Upper lobe of left lung (tissue), 4 donors: ENCODE measurements around the gene ATF1.

Experiments used
- EP300 ChIP-seq, 4 donors: sonication (generic); formaldehyde crosslinking; IDR thresholded peaks; one replicate each; pipeline ENCODE4 v1.5.1; 2017; ENCODE audit warnings: antibody characterized with exemption in 4 of 4, control low read depth in 2 of 4
- POLR2A ChIP-seq, 4 donors: fragments of 450-650 bp; IDR thresholded peaks; one replicate each; pipeline ENCODE4 v1.5.1; 2016 to 2017; ENCODE audit warnings: antibody characterized with exemption in 4 of 4, mild to moderate bottlenecking in 2 of 4
- POLR2AphosphoS5 ChIP-seq, 2 donors: sonication (generic); formaldehyde crosslinking; IDR thresholded peaks; one replicate each; pipeline ENCODE4 v1.5.1; 2017; ENCODE audit warnings: antibody characterized with exemption in 2 of 2
- TF ChIP-seq, protein P1 (sequence below), 6 experiments: fragments of 450-650 bp in 4 of 6; fragments of 200-600 bp in 2 of 6; sonication (generic) in 2 of 6; IDR thresholded peaks; one replicate each; pipeline ENCODE4 v1.5.1; 2016 to 2019; ENCODE audit warnings: antibody characterized with exemption in 6 of 6

DNA sequence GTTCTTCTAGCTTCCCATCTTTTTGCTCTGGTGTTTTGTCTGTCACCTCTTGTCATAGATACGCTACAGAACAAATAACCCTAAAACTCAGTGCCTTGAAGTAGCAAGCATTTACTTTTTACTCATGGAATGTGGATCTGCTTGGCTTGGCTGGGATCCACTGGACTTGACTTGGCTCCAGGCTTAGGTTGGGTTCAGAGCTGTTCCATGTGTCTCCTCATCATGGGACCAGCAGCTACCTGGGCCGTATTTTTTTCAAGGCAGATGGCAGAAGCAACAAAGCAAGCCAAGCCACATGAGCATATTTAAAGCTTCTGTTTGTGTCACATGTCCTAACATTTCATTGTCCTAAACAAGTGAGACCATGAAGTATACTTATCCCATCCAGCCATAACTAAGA lies 48.7 kb upstream of the ATF1 start:
- TF ChIP-seq, protein P1, sequence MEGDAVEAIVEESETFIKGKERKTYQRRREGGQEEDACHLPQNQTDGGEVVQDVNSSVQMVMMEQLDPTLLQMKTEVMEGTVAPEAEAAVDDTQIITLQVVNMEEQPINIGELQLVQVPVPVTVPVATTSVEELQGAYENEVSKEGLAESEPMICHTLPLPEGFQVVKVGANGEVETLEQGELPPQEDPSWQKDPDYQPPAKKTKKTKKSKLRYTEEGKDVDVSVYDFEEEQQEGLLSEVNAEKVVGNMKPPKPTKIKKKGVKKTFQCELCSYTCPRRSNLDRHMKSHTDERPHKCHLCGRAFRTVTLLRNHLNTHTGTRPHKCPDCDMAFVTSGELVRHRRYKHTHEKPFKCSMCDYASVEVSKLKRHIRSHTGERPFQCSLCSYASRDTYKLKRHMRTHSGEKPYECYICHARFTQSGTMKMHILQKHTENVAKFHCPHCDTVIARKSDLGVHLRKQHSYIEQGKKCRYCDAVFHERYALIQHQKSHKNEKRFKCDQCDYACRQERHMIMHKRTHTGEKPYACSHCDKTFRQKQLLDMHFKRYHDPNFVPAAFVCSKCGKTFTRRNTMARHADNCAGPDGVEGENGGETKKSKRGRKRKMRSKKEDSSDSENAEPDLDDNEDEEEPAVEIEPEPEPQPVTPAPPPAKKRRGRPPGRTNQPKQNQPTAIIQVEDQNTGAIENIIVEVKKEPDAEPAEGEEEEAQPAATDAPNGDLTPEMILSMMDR (IDR thresholded peaks at IDR 0.05): no peak
- TF ChIP-seq POLR2AphosphoS5 (IDR thresholded peaks at IDR 0.05) (no peak), EP300 (IDR thresholded peaks at IDR 0.05) (no peak), POLR2A (IDR thresholded peaks at IDR 0.05) (no peak)
